Naive B cell (primary cell): ENCODE results near the gene L3MBTL2. TPM values are rescaled to one million over a fixed set of nuclear protein-coding genes. Genes with fewer than 3 reads are reported as not detected.
"Not testable (repeated sequence)": the region's sequence is repeated elsewhere in the genome, so short reads cannot be mapped to it uniquely, and the experiment has no call there.

Source experiments
- ATAC-seq, 2 donors: fragments of 150-1000 bp; cut with Tn5 transposase; 2 replicates each; pipeline ENCODE4 v1.10.0; 2021; ENCODE audit warnings: low read depth in 2 of 2, mild to moderate bottlenecking in 2 of 2, moderate library complexity in 2 of 2
- DNase-seq: peaks from one replicate; pipeline ENCODE4 v3.0.0; 2022
- H3K27ac Mint-ChIP-seq, 6 donors: one replicate each; pipeline ENCODE4 v1.8.0; 2020 to 2022; ENCODE audit warnings: mild to moderate bottlenecking in 6 of 6, mixed read lengths in 6 of 6, moderate library complexity in 5 of 6, inconsistent platforms in 2 of 6
- H3K27me3 Mint-ChIP-seq, 3 donors: one replicate each; pipeline ENCODE4 v1.8.0; 2021 to 2022; ENCODE audit warnings: mixed read lengths in 3 of 3, mild to moderate bottlenecking in 1 of 3
- H3K36me3 Mint-ChIP-seq, 2 donors: one replicate each; pipeline ENCODE4 v1.8.0; 2020 to 2022; ENCODE audit warnings: mixed read lengths in 2 of 2, inconsistent platforms in 1 of 2, mild to moderate bottlenecking in 1 of 2
- H3K4me1 Mint-ChIP-seq, 3 donors: one replicate each; pipeline ENCODE4 v1.8.0; 2020 to 2022; ENCODE audit warnings: mixed read lengths in 3 of 3, inconsistent platforms in 1 of 3, mild to moderate bottlenecking in 1 of 3, moderate library complexity in 1 of 3
- H3K4me3 Mint-ChIP-seq, 8 donors: one replicate each; pipeline ENCODE4 v1.8.0; 2020 to 2022; ENCODE audit warnings: mild to moderate bottlenecking in 8 of 8, mixed read lengths in 8 of 8, moderate library complexity in 8 of 8, inconsistent platforms in 2 of 8
- H3K9me3 Mint-ChIP-seq, 7 donors: one replicate each; pipeline ENCODE4 v1.8.0; 2020 to 2022; ENCODE audit warnings: mixed read lengths in 7 of 7, mild to moderate bottlenecking in 5 of 7, inconsistent platforms in 2 of 7, moderate library complexity in 1 of 7
- polyA plus RNA-seq, 6 donors: library from polyadenylated mRNA; unstranded; fragments of 300-500 nt; fragmentation: Illumina TruSeq; gene quantifications; one replicate each; pipeline ENCODE4 v1.2.3, GENCODE V29; 2021; ENCODE audit warnings: low read depth in 6 of 6

The L3MBTL2 gene
- polyA plus RNA-seq, result 10 to 100 TPM; 21.2 to 29.8 (median 22.4) TPM

DNA sequence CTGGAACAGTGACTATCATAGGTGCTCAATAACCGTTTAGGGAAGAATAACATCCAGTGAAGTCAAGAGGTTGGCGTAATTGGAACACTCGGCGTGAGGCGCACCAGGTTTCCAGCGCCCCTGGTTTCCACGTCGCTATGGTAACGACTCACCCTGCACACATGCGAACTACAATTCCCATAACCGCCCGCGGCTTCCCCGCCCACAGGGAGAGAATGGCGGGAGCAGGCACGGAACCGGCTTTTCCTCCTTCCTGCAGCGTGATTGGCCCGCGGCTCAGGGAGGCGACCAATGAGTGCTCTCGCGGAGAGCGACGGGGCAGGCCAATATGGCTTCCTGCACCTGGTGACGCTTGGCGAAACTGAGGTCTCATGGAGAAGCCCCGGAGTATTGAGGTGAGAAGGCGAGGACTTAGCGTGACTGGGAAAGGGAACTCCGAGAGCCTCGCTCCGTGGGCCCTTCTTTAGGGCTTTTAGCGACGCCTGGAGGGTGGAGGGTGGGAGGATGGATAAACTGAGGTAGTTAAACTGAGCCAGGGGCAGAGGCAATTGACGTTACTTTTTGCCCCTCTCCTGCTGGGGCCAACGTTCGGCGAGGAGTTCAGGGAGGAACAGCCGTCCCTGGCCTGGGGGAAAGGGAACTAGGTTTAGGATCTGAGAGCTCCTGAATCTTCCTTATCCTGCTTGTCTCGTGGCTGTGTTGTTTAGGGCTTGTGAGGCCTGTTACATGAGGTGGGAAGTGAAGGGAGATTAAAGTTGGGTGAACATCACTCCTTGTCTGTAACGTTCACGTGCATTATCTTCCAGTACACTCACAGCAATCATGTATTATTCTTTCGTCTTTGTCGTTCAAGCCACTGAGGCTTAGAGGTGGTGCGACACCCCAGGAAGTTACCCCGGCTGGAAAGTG, at the start of gene L3MBTL2:
Gene L3MBTL2 (plus strand): TSS at position 321 of the 909 bp plus-strand sequence. CDS start 51 bp downstream, at position 372.
- peaks cover 24 to 43% (median 41%) of the 10 kb centered on the region in 3 donors for H3K4me1 Mint-ChIP-seq
- peaks cover 0 to 1% (median 0%) of the 10 kb centered on the region in 7 donors for H3K9me3 Mint-ChIP-seq
- H3K36me3 Mint-ChIP-seq, result peaks cover 8 to 11% of the 10 kb centered on the region in 2 donors
- H3K4me3 Mint-ChIP-seq, result peak within 1 kb of the TSS; percentile 90 to 99 (median 97)
- ATAC-seq, result peak; percentile 98 to 99
- H3K27me3 Mint-ChIP-seq, result peaks cover 0 to 18% (median 3%) of the 10 kb centered on the region in 3 donors
- DNase-seq, result peak; percentile 97
- H3K27ac Mint-ChIP-seq, result peak within 1 kb of the TSS; percentile 53 to 98 (median 93)

DNA sequence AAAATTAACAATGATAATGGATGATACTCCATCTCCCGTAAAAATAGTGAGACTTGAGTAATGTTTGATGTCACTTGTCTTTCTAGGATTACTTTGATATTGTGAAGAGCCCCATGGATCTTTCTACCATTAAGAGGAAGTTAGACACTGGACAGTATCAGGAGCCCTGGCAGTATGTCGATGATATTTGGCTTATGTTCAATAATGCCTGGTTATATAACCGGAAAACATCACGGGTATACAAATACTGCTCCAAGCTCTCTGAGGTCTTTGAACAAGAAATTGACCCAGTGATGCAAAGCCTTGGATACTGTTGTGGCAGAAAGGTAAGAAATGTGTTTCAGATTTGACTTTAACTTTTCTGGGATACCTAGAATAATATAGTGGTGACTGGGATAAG, 48.0 kb upstream of the L3MBTL2 start:
- Mint-ChIP-seq H3K4me1 (peaks cover 0 to 3% (median 0%) of the 10 kb centered on the region in 3 donors), H3K9me3 (no peaks in the 10 kb centered on the region), H3K36me3 (peaks cover 17 to 23% of the 10 kb centered on the region in 2 donors), H3K27me3 (no peaks in the 10 kb centered on the region), H3K27ac (peak overlapping the region in 2 of 6 donors; percentile 7), H3K4me3 (no peak overlapping the region)
- ATAC-seq (no peak), DNase-seq (no peak)

DNA sequence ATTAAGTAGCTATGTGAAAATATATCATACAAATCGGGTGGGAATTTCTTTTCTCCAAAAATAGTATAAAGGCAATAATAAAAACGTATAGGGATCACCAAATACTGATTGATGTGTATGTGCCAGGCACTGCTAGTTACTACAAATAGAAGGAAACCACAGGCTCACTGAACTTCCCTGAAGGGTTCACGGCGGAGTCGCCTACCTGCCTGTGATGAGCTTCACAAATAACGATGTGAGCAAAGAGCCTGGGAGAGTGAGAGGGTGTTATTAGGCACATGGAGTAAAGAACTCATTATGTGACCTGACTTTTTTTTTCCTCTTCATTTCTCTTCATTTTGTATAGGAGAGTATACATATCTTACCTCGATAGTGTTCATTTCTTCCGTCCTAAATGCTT, 36.0 kb upstream of the L3MBTL2 start:
- no peak for ATAC-seq
- Mint-ChIP-seq H3K27ac (peak overlapping the region in 4 of 6 donors; percentile 6 to 36 (median 27)), H3K4me3 (no peak overlapping the region), H3K27me3 (no peaks in the 10 kb centered on the region), H3K4me1 (no peaks in the 10 kb centered on the region), H3K9me3 (no peaks in the 10 kb centered on the region), H3K36me3 (peaks cover 9 to 16% of the 10 kb centered on the region in 2 donors)
- DNase-seq, result no peak

DNA sequence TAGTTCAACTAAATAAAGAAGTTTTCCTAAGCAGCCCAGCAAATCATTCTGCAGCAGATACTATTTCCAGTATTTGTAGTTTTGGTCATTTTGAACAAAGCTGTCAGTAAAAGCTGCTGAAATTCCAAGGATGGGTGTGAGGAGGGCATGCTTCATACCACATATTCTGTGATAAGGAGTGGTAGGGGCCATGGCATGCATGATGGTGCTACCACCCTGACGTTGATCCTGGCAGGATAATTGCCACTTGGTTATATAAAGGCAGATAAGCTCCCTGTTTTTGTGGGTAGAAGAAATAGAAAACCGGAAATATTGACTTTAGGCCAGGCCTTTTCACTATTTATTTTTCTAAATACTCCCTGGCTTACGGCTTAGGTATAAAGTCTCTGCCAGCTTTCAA, 33.1 kb upstream of the L3MBTL2 start:
- Mint-ChIP-seq H3K27ac (peak overlapping the region in 2 of 6 donors; percentile 21 to 69), H3K36me3 (peaks cover 16% of the 10 kb centered on the region in 2 donors), H3K9me3 (no peaks in the 10 kb centered on the region), H3K4me3 (no peak overlapping the region), H3K27me3 (no peaks in the 10 kb centered on the region), H3K4me1 (peaks cover 0 to 13% (median 4%) of the 10 kb centered on the region in 3 donors)
- DNase-seq (no peak), ATAC-seq (no peak)

DNA sequence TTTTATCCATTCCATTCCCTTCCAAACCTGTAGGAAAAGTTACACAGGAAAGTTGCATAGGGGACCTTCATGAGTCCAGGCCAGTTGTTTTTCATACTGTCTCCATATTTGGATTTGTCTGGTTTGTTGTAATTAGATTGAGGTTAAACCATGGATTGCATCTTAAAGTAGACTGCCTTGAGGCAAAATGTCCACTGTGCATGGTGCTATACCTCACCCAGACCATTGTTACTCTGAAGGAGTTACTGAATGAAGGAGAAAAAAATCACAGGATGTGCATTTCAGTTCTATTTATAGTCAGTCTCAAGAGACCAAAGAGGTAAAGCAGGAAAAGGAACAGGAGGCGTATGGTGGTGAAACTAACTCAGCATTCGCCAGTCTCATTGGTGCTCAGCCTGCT, 29.6 kb upstream of the L3MBTL2 start:
- Mint-ChIP-seq H3K27ac (peak overlapping the region in 3 of 6 donors; percentile 6 to 57 (median 53)), H3K4me3 (no peak overlapping the region), H3K27me3 (no peaks in the 10 kb centered on the region), H3K4me1 (peaks cover 5 to 26% (median 8%) of the 10 kb centered on the region in 3 donors), H3K36me3 (peaks cover 6 to 20% of the 10 kb centered on the region in 2 donors), H3K9me3 (no peaks in the 10 kb centered on the region)
- DNase-seq (no peak), ATAC-seq (no peak)

DNA sequence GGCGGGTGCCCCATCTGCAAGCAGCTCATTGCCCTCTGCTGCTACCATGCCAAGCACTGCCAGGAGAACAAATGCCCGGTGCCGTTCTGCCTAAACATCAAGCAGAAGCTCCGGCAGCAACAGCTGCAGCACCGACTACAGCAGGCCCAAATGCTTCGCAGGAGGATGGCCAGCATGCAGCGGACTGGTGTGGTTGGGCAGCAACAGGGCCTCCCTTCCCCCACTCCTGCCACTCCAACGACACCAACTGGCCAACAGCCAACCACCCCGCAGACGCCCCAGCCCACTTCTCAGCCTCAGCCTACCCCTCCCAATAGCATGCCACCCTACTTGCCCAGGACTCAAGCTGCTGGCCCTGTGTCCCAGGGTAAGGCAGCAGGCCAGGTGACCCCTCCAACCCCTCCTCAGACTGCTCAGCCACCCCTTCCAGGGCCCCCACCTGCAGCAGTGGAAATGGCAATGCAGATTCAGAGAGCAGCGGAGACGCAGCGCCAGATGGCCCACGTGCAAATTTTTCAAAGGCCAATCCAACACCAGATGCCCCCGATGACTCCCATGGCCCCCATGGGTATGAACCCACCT, 28.0 kb upstream of the L3MBTL2 start:
- Mint-ChIP-seq H3K27me3 (no peaks in the 10 kb centered on the region), H3K4me3 (no peak overlapping the region), H3K9me3 (no peaks in the 10 kb centered on the region), H3K4me1 (peaks cover 5 to 32% (median 11%) of the 10 kb centered on the region in 3 donors), H3K27ac (peak overlapping the region in 1 of 6 donors; percentile 66), H3K36me3 (peaks cover 6 to 20% of the 10 kb centered on the region in 2 donors)
- ATAC-seq, result no peak
- DNase-seq, result no peak

DNA sequence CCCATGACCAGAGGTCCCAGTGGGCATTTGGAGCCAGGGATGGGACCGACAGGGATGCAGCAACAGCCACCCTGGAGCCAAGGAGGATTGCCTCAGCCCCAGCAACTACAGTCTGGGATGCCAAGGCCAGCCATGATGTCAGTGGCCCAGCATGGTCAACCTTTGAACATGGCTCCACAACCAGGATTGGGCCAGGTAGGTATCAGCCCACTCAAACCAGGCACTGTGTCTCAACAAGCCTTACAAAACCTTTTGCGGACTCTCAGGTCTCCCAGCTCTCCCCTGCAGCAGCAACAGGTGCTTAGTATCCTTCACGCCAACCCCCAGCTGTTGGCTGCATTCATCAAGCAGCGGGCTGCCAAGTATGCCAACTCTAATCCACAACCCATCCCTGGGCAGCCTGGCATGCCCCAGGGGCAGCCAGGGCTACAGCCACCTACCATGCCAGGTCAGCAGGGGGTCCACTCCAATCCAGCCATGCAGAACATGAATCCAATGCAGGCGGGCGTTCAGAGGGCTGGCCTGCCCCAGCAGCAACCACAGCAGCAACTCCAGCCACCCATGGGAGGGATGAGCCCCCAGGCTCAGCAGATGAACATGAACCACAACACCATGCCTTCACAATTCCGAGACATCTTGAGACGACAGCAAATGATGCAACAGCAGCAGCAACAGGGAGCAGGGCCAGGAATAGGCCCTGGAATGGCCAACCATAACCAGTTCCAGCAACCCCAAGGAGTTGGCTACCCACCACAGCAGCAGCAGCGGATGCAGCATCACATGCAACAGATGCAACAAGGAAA, 27.3 kb upstream of the L3MBTL2 start:
- Mint-ChIP-seq H3K4me1 (peaks cover 5 to 32% (median 11%) of the 10 kb centered on the region in 3 donors), H3K4me3 (peak overlapping the region in 1 of 8 donors; percentile 59), H3K9me3 (no peaks in the 10 kb centered on the region), H3K27me3 (no peaks in the 10 kb centered on the region), H3K36me3 (peaks cover 6 to 20% of the 10 kb centered on the region in 2 donors), H3K27ac (peak overlapping the region in 1 of 6 donors; percentile 23)
- DNase-seq (no peak), ATAC-seq (no peak)

DNA sequence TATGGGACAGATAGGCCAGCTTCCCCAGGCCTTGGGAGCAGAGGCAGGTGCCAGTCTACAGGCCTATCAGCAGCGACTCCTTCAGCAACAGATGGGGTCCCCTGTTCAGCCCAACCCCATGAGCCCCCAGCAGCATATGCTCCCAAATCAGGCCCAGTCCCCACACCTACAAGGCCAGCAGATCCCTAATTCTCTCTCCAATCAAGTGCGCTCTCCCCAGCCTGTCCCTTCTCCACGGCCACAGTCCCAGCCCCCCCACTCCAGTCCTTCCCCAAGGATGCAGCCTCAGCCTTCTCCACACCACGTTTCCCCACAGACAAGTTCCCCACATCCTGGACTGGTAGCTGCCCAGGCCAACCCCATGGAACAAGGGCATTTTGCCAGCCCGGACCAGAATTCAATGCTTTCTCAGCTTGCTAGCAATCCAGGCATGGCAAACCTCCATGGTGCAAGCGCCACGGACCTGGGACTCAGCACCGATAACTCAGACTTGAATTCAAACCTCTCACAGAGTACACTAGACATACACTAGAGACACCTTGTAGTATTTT, 26.6 kb upstream of the L3MBTL2 start:
- ATAC-seq, result no peak
- Mint-ChIP-seq H3K4me1 (peaks cover 5 to 32% (median 11%) of the 10 kb centered on the region in 3 donors), H3K27me3 (no peaks in the 10 kb centered on the region), H3K27ac (peak overlapping the region; percentile 29 to 87 (median 52)), H3K36me3 (peaks cover 6 to 20% of the 10 kb centered on the region in 2 donors), H3K9me3 (no peaks in the 10 kb centered on the region), H3K4me3 (no peak overlapping the region)
- DNase-seq, result no peak

DNA sequence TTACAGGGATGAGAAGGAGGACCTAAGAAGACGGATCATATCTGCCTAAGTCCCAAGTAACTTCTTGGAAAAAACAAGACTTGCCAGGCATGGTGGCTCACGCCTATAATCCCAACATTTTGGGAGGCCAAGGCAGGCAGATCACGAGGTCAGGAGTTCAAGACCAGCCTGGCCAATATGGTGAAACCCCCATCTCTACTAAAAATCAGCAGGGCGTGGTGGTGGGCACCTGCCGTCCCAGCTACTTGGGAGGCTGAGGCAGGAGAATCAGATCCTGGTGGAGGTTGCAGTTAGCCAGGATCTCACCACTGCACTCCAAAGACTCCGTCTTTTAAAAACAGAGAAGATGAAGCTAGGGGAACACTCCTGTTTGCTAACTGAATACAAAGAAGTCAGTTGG, 24.8 kb upstream of the L3MBTL2 start:
- peaks cover 6 to 20% of the 10 kb centered on the region in 2 donors for H3K36me3 Mint-ChIP-seq
- H3K4me3 Mint-ChIP-seq, H3K9me3 Mint-ChIP-seq, H3K27me3 Mint-ChIP-seq, ATAC-seq, DNase-seq: not testable (repeated sequence)
- H3K4me1 Mint-ChIP-seq, result peaks cover 5 to 26% (median 11%) of the 10 kb centered on the region in 3 donors
- peak overlapping the region in 4 of 6 donors; percentile 22 to 63 (median 52) for H3K27ac Mint-ChIP-seq

DNA sequence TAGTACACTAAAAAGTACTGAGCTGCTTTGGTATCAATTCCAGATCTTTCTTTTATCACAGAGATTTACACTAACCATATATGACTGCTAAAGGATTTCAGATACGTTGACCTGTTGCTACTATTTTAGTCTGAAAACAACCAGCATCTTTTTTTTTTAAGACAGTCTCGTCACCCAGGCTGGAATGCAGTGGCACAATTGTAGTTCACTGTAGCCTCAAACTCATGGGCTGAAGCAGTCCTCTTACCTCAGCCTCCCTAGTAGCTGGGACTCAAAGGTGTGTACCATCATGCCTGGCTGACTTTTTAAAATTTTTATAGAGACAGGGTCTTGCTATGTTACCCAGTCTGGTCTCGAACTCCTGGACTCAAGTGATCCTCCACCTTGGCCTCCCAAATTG, 24.2 kb upstream of the L3MBTL2 start:
- Mint-ChIP-seq H3K27me3 (no peaks in the 10 kb centered on the region), H3K27ac (peak overlapping the region in 5 of 6 donors; percentile 22 to 72 (median 47)), H3K36me3 (peaks cover 6 to 19% of the 10 kb centered on the region in 2 donors), H3K4me1 (peaks cover 5 to 20% (median 11%) of the 10 kb centered on the region in 3 donors), H3K9me3 (no peaks in the 10 kb centered on the region), H3K4me3 (peak overlapping the region in 1 of 8 donors; percentile 66)
- ATAC-seq, result no peak
- DNase-seq, result no peak

DNA sequence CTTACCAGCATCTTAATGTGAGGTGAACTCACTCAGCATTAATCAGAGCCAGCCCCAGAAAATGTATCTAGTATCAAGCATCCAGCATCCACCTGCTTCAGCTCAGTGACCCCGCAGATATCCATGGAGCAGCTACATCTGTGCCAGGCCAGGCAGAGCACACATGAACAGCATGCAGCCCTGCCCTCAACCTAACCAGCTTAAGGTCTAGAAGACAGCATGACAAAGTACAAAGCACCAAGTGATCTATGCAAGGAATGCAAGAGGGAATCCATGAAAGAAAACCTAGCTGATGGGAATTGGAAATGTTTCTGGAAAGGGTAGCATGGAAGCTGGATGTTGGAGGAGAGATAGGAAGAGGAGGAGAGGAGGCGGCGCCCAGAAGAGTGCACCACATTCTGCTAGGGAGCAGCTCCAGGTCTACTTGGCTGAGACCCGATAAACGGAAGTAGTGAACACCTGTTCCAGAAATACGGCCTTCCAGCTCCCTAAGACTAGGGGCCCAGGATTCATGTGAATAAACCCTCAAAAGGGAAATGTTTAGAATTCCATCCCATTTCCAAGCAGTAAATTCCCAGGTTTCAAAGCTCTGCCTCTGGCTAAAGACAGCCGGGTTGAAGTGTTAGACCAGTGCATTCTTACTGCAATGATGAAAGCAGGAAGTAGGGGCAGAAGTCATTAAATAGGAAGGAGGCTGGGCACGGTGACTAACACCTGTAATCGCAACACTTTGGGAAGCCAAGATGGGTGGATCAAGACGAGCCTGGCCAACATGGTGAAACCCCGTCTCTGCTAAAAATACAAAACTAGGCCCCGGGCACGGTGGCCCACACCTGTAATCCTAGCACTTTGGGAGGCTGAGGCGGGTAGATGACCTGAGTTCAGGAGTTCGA, 23.5 kb upstream of the L3MBTL2 start:
- no peaks in the 10 kb centered on the region for H3K27me3 Mint-ChIP-seq
- H3K4me1 Mint-ChIP-seq, result peaks cover 5 to 19% (median 7%) of the 10 kb centered on the region in 3 donors
- peak overlapping the region in 5 of 6 donors; percentile 47 to 72 (median 59) for H3K27ac Mint-ChIP-seq
- H3K9me3 Mint-ChIP-seq, result no peaks in the 10 kb centered on the region
- ATAC-seq (no peak), DNase-seq (no peak)
- peak overlapping the region in 1 of 8 donors; percentile 66 for H3K4me3 Mint-ChIP-seq
- H3K36me3 Mint-ChIP-seq, result peaks cover 6 to 12% of the 10 kb centered on the region in 2 donors

DNA sequence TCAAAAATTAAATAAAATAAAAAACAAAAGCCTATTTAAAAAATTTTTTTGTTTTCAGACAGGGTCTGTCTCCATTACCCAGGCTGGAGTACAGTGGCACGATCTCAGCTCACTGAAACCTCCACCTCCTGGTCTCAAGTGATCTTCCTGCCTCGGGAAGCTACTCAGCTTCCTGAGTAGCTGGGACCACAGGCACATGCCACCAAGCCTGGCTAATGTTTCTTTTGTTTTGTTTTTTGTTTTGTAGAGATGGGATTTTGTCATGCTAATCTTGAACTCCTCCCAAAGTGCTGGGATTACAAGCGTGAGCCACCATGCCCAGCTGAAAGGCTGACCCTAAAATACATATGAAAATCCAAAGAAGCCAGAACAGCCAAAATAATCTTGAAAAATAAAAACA, 20.4 kb upstream of the L3MBTL2 start:
- H3K36me3 Mint-ChIP-seq, result peaks cover 0 to 3% of the 10 kb centered on the region in 2 donors
- ATAC-seq (no peak), DNase-seq (no peak)
- no peaks in the 10 kb centered on the region for H3K9me3 Mint-ChIP-seq
- H3K4me3 Mint-ChIP-seq, result no peak overlapping the region
- H3K27ac Mint-ChIP-seq, result no peak overlapping the region
- H3K4me1 Mint-ChIP-seq, result peaks cover 0 to 11% (median 3%) of the 10 kb centered on the region in 3 donors
- no peaks in the 10 kb centered on the region for H3K27me3 Mint-ChIP-seq
